ENCODE measurements around the gene PLD4.
"Not testable (repeated sequence)": the region's sequence is repeated elsewhere in the genome, so short reads cannot be mapped to it uniquely, and the experiment has no call there.

Gene PLD4

GRCh38 chr14:104939666-104940410, 15.2 kb downstream of the PLD4 start:
- no peak for DNase-seq (ENCODE audit: low read depth in 2 of 2, low spot score in 1 of 2)

- no peak for DNase-seq (ENCODE audit: low read depth in 2 of 2, low spot score in 1 of 2)
Measured at GRCh38 chr14:104940526-104941150, 16.0 kb downstream of the PLD4 start.

- no peak for DNase-seq (ENCODE audit: low read depth in 2 of 2, low spot score in 1 of 2)
Measured at GRCh38 chr14:104941508-104942365, 17.1 kb downstream of the PLD4 start.

- DNase-seq (ENCODE audit: low read depth in 2 of 2, low spot score in 1 of 2), result no peak
Measured at GRCh38 chr14:104942586-104942985, 17.9 kb downstream of the PLD4 start.

GRCh38 chr14:104943216-104944015, 18.7 kb downstream of the PLD4 start:
- DNase-seq (ENCODE audit: low read depth in 2 of 2, low spot score in 1 of 2), result not testable (repeated sequence)

GRCh38 chr14:104944016-104944308, 19.3 kb downstream of the PLD4 start:
- DNase-seq (ENCODE audit: low read depth in 2 of 2, low spot score in 1 of 2), result not testable (repeated sequence)

GRCh38 chr14:104944436-104945205, 19.9 kb downstream of the PLD4 start:
- DNase-seq (ENCODE audit: low read depth in 2 of 2, low spot score in 1 of 2), result not testable (repeated sequence)

GRCh38 chr14:104945266-104945665, 20.6 kb downstream of the PLD4 start:
- DNase-seq (ENCODE audit: low read depth in 2 of 2, low spot score in 1 of 2), result not testable (repeated sequence)

GRCh38 chr14:104945986-104946965, 21.6 kb downstream of the PLD4 start:
- DNase-seq (ENCODE audit: low read depth in 2 of 2, low spot score in 1 of 2), result not testable (repeated sequence)

GRCh38 chr14:104947201-104947600, 22.5 kb downstream of the PLD4 start:
- not testable (repeated sequence) for DNase-seq (ENCODE audit: low read depth in 2 of 2, low spot score in 1 of 2)

GRCh38 chr14:104947881-104948735, 23.4 kb downstream of the PLD4 start:
- not testable (repeated sequence) for DNase-seq (ENCODE audit: low read depth in 2 of 2, low spot score in 1 of 2)

GRCh38 chr14:104948736-104949031, 24.0 kb downstream of the PLD4 start:
- DNase-seq (ENCODE audit: low read depth in 2 of 2, low spot score in 1 of 2), result no peak

GRCh38 chr14:104949406-104949955, 24.8 kb downstream of the PLD4 start:
- DNase-seq (ENCODE audit: low read depth in 2 of 2, low spot score in 1 of 2), result not testable (repeated sequence)

GRCh38 chr14:104950021-104950420, 25.3 kb downstream of the PLD4 start:
- DNase-seq (ENCODE audit: low read depth in 2 of 2, low spot score in 1 of 2), result no peak

- not testable (repeated sequence) for DNase-seq (ENCODE audit: low read depth in 2 of 2, low spot score in 1 of 2)
Measured at GRCh38 chr14:104950701-104951100, 26.0 kb downstream of the PLD4 start.

- not testable (repeated sequence) for DNase-seq (ENCODE audit: low read depth in 2 of 2, low spot score in 1 of 2)
Measured at GRCh38 chr14:104951863-104952657, 27.4 kb downstream of the PLD4 start.

- no peak for DNase-seq (ENCODE audit: low read depth in 2 of 2, low spot score in 1 of 2)
Measured at GRCh38 chr14:104953097-104953496, 28.4 kb downstream of the PLD4 start.

All from stimulated activated CD8-positive, alpha-beta memory T cell treated with anti-CD3 and anti-CD28 coated beads, Interleukin-4, amount 100 ng/mL, for 4 hours (primary cell).